Transverse colon (tissue), 4 donors: ENCODE results near the gene TEAD2. TPM values are rescaled to one million over a fixed set of nuclear protein-coding genes. Genes with fewer than 3 reads are reported as not detected.
"Not testable (repeated sequence)": the region's sequence is repeated elsewhere in the genome, so short reads cannot be mapped to it uniquely, and the experiment has no call there.

Experiments used
- DNase-seq: peaks from one replicate; pipeline ENCODE4 v3.0.0-alpha.2; 2019
- H3K27ac ChIP-seq, 4 donors: fragments of 200-600 bp; sonication (generic); 2 replicates each; pipeline ENCODE4 v1.5.1; 2016 to 2018; ENCODE audit warnings: inconsistent platforms in 4 of 4
- H3K27me3 ChIP-seq: fragments of 200-600 bp; sonication (generic); 2 replicates; pipeline ENCODE4 v1.5.1; 2017; ENCODE audit warnings: inconsistent platforms
- H3K36me3 ChIP-seq, 4 donors: fragments of 200-600 bp; sonication (generic); 2 replicates each; pipeline ENCODE4 v1.5.1; 2017 to 2019; ENCODE audit warnings: inconsistent platforms in 4 of 4
- H3K4me1 ChIP-seq, 4 donors: fragments of 200-600 bp; sonication (generic); 2 replicates each; pipeline ENCODE4 v1.5.1; 2017 to 2020; ENCODE audit warnings: inconsistent platforms in 4 of 4
- H3K4me3 ChIP-seq, 4 donors: fragments of 200-600 bp; sonication (generic); 1 replicate in 1 of 4; 2 replicates in 3 of 4; pipeline versions ENCODE4 v1.5.1 to v1.6.1; 2017 to 2019; ENCODE audit warnings: inconsistent platforms in 4 of 4
- H3K9me3 ChIP-seq, 2 donors: fragments of 200-600 bp; sonication (generic); 2 replicates each; pipeline ENCODE4 v1.5.1; 2017 to 2019; ENCODE audit warnings: inconsistent platforms in 2 of 2
- EP300 ChIP-seq: sonication (generic); formaldehyde crosslinking; IDR thresholded peaks from one replicate; pipeline ENCODE4 v1.6.1; 2017; ENCODE audit warnings: antibody characterized with exemption, low read depth
- POLR2A ChIP-seq: fragments of 450-650 bp; IDR thresholded peaks from one replicate; pipeline ENCODE4 v1.6.1; 2016; ENCODE audit warnings: antibody characterized with exemption, mild to moderate bottlenecking, moderate library complexity
- POLR2AphosphoS5 ChIP-seq, 3 donors: sonication (generic); formaldehyde crosslinking; IDR thresholded peaks; one replicate each; pipeline ENCODE4 v1.6.1; 2016; ENCODE audit warnings: antibody characterized with exemption in 3 of 3
- WGBS, 2 donors: methylation state at CpG; one replicate each; pipeline ENCODE4 v1.1.5; 2018; ENCODE audit warnings: low coverage in 1 of 2; 5-methylcytosine and 5-hydroxymethylcytosine counted together
- in situ Hi-C, 4 donors: fragments of 200-750 bp; cut with MboI; loops; one replicate each; pipeline versions ENCODE4 v1.15.0 to v1.15.1; 2017; ENCODE audit warnings: low sequenced_read_pairs in 3 of 4, low pct_ligation_motif_present in 1 of 4, low pct_unique_long_range_greater_than_20kb in 1 of 4
- intact Hi-C: fragments of 100-400 bp; cut with DNase I; formaldehyde crosslinking; loops from one replicate; pipeline ENCODE4 v1.15.1; 2023; ENCODE audit warnings: low total_unique reads
- total RNA-seq, 4 donors: library from RNA; depleted of rRNA; stranded (reverse); fragments of >200 nt; gene quantifications; one replicate each; pipeline ENCODE4 v1.1.0, GENCODE V29; 2016
- TF ChIP-seq, protein P1 (sequence below), 5 experiments: fragments of 200-600 bp in 3 of 5; fragments of 450-650 bp in 2 of 5; sonication (generic) in 3 of 5; IDR thresholded peaks; 1 replicate in 2 of 5; 2 replicates in 3 of 5; pipeline ENCODE4 v1.5.1; 2016 to 2017; ENCODE audit warnings: antibody characterized with exemption in 5 of 5, inconsistent platforms in 3 of 5, mild to moderate bottlenecking in 2 of 5, moderate library complexity in 1 of 5

Gene TEAD2
- total RNA-seq, 4 donors from 2014 or later, result 5.6 to 20.3 (median 10.9) TPM

GRCh38 chr19:49315111-49315510 is 47.1 kb downstream of the TEAD2 start:
- intact Hi-C loops (no loop called here), in situ Hi-C loops (no loop called here)
- TF ChIP-seq, protein P1, sequence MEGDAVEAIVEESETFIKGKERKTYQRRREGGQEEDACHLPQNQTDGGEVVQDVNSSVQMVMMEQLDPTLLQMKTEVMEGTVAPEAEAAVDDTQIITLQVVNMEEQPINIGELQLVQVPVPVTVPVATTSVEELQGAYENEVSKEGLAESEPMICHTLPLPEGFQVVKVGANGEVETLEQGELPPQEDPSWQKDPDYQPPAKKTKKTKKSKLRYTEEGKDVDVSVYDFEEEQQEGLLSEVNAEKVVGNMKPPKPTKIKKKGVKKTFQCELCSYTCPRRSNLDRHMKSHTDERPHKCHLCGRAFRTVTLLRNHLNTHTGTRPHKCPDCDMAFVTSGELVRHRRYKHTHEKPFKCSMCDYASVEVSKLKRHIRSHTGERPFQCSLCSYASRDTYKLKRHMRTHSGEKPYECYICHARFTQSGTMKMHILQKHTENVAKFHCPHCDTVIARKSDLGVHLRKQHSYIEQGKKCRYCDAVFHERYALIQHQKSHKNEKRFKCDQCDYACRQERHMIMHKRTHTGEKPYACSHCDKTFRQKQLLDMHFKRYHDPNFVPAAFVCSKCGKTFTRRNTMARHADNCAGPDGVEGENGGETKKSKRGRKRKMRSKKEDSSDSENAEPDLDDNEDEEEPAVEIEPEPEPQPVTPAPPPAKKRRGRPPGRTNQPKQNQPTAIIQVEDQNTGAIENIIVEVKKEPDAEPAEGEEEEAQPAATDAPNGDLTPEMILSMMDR (IDR thresholded peaks at IDR 0.05), result no peak
- TF ChIP-seq POLR2AphosphoS5 (IDR thresholded peaks at IDR 0.05) (no peak), POLR2A (no peak), EP300 (no peak)

DNA sequence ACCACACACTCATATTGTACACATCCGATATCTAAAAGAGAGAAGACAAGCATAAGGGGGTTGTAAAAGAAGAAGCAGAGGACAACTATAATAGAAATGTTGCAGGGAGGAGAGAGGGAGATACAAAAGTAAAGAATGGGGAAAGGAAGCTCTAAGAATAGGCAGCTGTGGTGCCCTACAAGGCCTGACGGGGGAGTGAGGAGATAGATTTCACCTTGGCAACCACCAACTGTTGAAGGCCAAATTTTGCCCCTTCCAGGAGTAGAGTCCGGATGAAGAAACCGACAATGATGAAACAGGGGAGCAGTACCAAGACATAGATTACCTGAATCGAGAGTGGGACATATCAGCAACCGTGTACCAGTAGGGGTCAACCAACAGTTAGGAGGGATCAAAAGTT is 53.1 kb downstream of the TEAD2 start:
- no peak overlapping the region for H3K4me3 ChIP-seq
- no peaks in the 10 kb centered on the region for H3K27me3 ChIP-seq
- no peaks in the 10 kb centered on the region for H3K36me3 ChIP-seq
- in situ Hi-C loops, result no loop called here
- no peak overlapping the region for H3K27ac ChIP-seq
- H3K9me3 ChIP-seq, result no peaks in the 10 kb centered on the region
- no peak for TF ChIP-seq EP300
- TF ChIP-seq POLR2A, result no peak
- TF ChIP-seq, protein P1 (IDR thresholded peaks at IDR 0.05), result no peak
- TF ChIP-seq POLR2AphosphoS5 (IDR thresholded peaks at IDR 0.05), result no peak
- no peak for DNase-seq
- intact Hi-C loops, result no loop called here
- WGBS, 2 donors, result 87 to 94% methylated on average over 5 to 6 of the region's 6 CpGs
- no peaks in the 10 kb centered on the region for H3K4me1 ChIP-seq

More at GRCh38 chr19:49315111-49315510, 47.1 kb downstream of the TEAD2 start:
- peaks cover 7 to 9% of the 10 kb centered on the region in 2 donors for H3K9me3 ChIP-seq
- no peaks in the 10 kb centered on the region for H3K36me3 ChIP-seq
- no peaks in the 10 kb centered on the region for H3K4me1 ChIP-seq
- no peak overlapping the region for H3K4me3 ChIP-seq
- no peak for DNase-seq
- 71 to 80% methylated on average over 1 of the region's 1 CpG for WGBS, 2 donors
- no peak overlapping the region for H3K27ac ChIP-seq
- no peaks in the 10 kb centered on the region for H3K27me3 ChIP-seq

DNA sequence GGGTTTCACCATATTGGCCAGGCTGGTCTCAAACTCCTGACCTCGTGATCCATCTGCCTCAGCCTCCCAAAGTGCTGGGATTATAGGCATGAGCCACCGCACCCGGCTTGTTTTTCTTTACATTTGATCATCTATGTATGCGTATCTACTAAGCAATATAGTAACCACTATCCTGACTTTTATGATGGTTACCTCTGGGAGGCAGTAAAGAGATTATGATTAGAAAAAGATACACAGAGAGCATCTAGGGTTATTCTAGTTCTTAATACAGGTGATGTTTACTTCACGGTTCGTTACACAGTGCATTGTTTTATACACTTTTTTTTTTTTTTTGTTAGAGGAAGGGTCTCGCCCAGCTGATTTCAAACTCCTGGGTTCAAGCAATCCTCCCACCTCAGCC is 55.5 kb downstream of the TEAD2 start:
- intact Hi-C loops, H3K27ac ChIP-seq, H3K36me3 ChIP-seq, in situ Hi-C loops, H3K27me3 ChIP-seq, H3K4me1 ChIP-seq, H3K9me3 ChIP-seq, DNase-seq, H3K4me3 ChIP-seq: not testable (repeated sequence)
- 43 to 58% methylated on average over 5 to 7 of the region's 7 CpGs for WGBS, 2 donors

DNA sequence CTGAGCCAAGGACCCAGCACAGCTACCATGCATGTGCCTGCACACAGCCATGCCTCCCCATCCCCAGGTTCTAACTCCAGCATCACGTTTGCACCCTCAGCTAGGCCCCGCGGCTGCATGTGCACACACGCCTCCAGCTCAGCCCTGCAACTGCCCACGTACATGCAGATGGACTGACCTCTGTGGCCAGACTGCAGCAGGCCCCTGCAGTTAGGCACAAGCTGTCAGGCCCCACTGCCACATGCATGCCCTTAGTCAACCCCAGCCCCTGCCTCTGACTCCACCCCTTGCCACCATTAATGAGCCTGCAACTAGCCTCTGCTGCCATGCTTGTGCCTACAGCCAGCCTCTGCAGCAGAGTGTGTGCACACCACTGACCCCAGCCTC is 60.4 kb downstream of the TEAD2 start:
- intact Hi-C loops (no loop called here), in situ Hi-C loops (no loop called here)
- Histone ChIP-seq H3K27ac (no peak overlapping the region), H3K9me3 (peaks cover 0 to 4% of the 10 kb centered on the region in 2 donors), H3K27me3 (no peaks in the 10 kb centered on the region), H3K36me3 (no peaks in the 10 kb centered on the region), H3K4me3 (no peak overlapping the region), H3K4me1 (no peaks in the 10 kb centered on the region)
- WGBS, 2 donors, result 86% methylated on average over 5 of the region's 5 CpGs; no CpG with 5 or more reads in 1 of the 2 donors
- no peak for TF ChIP-seq POLR2AphosphoS5 (IDR thresholded peaks at IDR 0.05)
- TF ChIP-seq EP300, result no peak
- no peak for TF ChIP-seq POLR2A
- TF ChIP-seq, protein P1 (IDR thresholded peaks at IDR 0.05), result no peak
- no peak for DNase-seq

DNA sequence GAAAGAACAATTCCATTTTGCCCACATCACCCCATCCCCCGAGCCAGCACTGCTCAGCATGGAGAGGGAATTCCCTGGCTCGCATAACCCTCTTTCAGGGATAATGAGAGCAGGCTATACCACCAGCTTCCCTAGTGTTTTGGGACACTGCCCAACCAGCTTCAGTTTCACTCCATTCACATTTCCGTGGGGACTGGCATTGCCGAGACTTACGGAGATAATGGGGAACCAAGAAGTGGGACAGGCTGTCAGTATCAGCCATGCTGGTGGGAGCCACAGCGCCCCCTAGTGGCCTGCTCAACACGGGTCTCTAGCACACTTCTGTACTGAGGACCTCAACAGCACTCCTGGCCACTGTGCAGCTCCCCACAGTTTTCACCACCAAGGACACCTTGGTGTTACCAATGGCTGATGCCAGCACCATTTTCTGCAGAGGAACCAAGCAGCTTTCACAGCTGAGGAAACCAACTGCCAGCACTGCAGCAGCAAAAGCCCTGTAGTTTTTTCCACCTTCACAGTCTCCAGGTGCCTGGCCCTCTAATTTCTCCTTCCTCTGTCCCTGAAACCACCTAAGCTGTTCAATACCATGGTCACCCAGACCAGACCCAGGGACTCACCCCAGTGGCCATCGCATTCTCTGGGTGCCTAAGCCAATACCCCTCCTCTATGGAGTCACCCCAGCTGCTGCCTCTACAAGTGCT is 60.9 kb downstream of the TEAD2 start:
- DNase-seq, result peak; percentile 84
- H3K36me3 ChIP-seq, result no peaks in the 10 kb centered on the region
- in situ Hi-C loops (no loop called here), intact Hi-C loops (no loop called here)
- H3K4me3 ChIP-seq, result no peak overlapping the region
- no peaks in the 10 kb centered on the region for H3K4me1 ChIP-seq
- WGBS, 2 donors, result 25 to 83% methylated on average over 1 to 8 of the region's 8 CpGs
- H3K9me3 ChIP-seq, result peaks cover 0 to 4% of the 10 kb centered on the region in 2 donors
- no peak overlapping the region for H3K27ac ChIP-seq
- no peak for TF ChIP-seq POLR2A
- TF ChIP-seq, protein P1 (IDR thresholded peaks at IDR 0.05), result peak; percentile 59 to 87 (median 80)
- TF ChIP-seq EP300, result no peak
- TF ChIP-seq POLR2AphosphoS5 (IDR thresholded peaks at IDR 0.05), result no peak
- H3K27me3 ChIP-seq, result no peaks in the 10 kb centered on the region

- intact Hi-C loops, H3K27me3 ChIP-seq, in situ Hi-C loops, H3K9me3 ChIP-seq, DNase-seq, H3K27ac ChIP-seq, H3K4me1 ChIP-seq, H3K4me3 ChIP-seq, H3K36me3 ChIP-seq: not testable (repeated sequence)
- WGBS, 2 donors, result 87 to 95% methylated on average over 2 to 3 of the region's 3 CpGs
Observed at GRCh38 chr19:49298653-49299052, 63.6 kb downstream of the TEAD2 start.
